ENCODE measurements around the gene SPESP1.

DNA sequence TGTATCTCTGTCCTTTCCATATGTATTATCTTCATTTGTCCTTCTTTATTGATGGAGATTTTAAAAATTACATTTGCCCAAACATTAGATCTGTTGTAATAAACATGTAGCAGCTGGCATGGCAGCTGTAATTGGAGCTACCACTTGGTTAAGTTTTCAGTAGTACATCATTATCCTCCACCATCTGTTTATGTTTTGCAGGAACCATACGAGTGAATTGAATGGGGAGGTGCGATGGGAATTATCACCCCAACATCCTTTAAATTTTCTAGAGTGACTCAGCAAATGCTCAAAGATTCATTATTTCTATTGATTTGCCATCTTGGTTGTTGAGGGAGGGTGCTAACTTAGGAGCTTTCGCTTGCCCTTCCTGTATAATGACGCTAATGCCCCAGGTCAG is 51.6 kb downstream of the SPESP1 start:
- TF ChIP-seq, protein P1, sequence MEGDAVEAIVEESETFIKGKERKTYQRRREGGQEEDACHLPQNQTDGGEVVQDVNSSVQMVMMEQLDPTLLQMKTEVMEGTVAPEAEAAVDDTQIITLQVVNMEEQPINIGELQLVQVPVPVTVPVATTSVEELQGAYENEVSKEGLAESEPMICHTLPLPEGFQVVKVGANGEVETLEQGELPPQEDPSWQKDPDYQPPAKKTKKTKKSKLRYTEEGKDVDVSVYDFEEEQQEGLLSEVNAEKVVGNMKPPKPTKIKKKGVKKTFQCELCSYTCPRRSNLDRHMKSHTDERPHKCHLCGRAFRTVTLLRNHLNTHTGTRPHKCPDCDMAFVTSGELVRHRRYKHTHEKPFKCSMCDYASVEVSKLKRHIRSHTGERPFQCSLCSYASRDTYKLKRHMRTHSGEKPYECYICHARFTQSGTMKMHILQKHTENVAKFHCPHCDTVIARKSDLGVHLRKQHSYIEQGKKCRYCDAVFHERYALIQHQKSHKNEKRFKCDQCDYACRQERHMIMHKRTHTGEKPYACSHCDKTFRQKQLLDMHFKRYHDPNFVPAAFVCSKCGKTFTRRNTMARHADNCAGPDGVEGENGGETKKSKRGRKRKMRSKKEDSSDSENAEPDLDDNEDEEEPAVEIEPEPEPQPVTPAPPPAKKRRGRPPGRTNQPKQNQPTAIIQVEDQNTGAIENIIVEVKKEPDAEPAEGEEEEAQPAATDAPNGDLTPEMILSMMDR (IDR thresholded peaks at IDR 0.05): no peak
- no peak for TF ChIP-seq POLR2A (IDR thresholded peaks at IDR 0.05)

All from esophagus squamous epithelium (tissue), 4 donors.